ENCODE data around the gene GDF11.

Gene GDF11

DNA sequence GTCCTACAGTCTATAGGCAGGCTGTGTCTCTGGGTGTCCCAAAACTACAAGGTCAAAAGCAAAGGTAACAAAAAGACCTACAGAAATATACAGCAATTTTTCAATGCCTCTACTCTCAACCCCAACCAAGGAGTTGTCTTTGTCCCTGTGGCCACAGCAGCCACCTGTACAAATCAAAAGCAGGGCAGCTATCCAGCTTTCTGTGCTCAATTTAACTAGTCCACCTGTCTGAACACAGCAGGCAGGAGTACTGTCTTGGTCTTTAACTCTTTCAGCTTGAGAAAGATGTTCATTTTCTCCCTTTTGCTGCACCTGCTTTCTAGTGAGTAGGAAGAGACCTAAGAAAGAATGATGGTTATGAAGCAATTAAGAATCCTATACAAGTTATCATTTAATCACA is 19.7 kb downstream of the GDF11 start:
- DNase-seq = no peak
- in situ Hi-C loops (cut with MboI; ENCODE audit: low pct_unique_long_range_greater_than_20kb, low sequenced_read_pairs) = no loop called here

GRCh38 chr12:55765736-55766290 is 22.9 kb downstream of the GDF11 start:
- in situ Hi-C loops (cut with MboI; ENCODE audit: low pct_unique_long_range_greater_than_20kb, low sequenced_read_pairs) = no loop called here

GRCh38 chr12:55767156-55767555 is 24.2 kb downstream of the GDF11 start:
- no peak for DNase-seq
- in situ Hi-C loops (cut with MboI; ENCODE audit: low pct_unique_long_range_greater_than_20kb, low sequenced_read_pairs) = no loop called here

More at GRCh38 chr12:55765736-55766290, 22.9 kb downstream of the GDF11 start:
- no peak for DNase-seq

DNA sequence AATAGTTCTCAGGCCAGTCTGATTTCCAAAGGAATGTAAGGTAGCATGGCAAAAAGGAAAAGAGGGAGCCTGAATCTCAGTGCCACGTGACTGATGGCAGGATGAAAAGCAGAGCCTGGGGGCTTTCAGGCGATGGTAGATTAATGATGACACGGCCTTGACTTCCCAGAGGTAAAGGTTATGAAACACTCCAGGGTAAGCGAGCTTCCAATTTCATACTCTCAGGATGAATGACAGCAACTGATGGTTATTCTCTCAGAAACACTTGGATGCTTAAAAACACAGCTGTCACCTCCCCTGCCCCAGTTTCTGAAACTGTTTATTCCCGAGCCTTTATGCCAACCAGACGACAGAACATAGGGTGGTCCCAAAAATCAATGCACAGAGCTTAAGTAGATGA is 28.8 kb downstream of the GDF11 start:
- in situ Hi-C loops (cut with MboI; ENCODE audit: low pct_unique_long_range_greater_than_20kb, low sequenced_read_pairs) = no loop called here
- no peak for DNase-seq

- in situ Hi-C loops (cut with MboI; ENCODE audit: low pct_unique_long_range_greater_than_20kb, low sequenced_read_pairs) = no loop called here
- DNase-seq = no peak
Observed at GRCh38 chr12:55777856-55778255, 34.9 kb downstream of the GDF11 start.

GRCh38 chr12:55780685-55781084 is 37.8 kb downstream of the GDF11 start:
- in situ Hi-C loops (cut with MboI; ENCODE audit: low pct_unique_long_range_greater_than_20kb, low sequenced_read_pairs) = no loop called here
- DNase-seq = no peak

- in situ Hi-C loops (cut with MboI; ENCODE audit: low pct_unique_long_range_greater_than_20kb, low sequenced_read_pairs) = no loop called here
Observed at GRCh38 chr12:55788546-55788945, 45.6 kb downstream of the GDF11 start.

GRCh38 chr12:55789171-55789570 is 46.2 kb downstream of the GDF11 start:
- in situ Hi-C loops (cut with MboI; ENCODE audit: low pct_unique_long_range_greater_than_20kb, low sequenced_read_pairs) = no loop called here
- DNase-seq = no peak

More at GRCh38 chr12:55788546-55788945, 45.6 kb downstream of the GDF11 start:
- no peak for DNase-seq

GRCh38 chr12:55789893-55790292 is 47.0 kb downstream of the GDF11 start:
- in situ Hi-C loops (cut with MboI; ENCODE audit: low pct_unique_long_range_greater_than_20kb, low sequenced_read_pairs) = no loop called here
- no peak for DNase-seq

DNA sequence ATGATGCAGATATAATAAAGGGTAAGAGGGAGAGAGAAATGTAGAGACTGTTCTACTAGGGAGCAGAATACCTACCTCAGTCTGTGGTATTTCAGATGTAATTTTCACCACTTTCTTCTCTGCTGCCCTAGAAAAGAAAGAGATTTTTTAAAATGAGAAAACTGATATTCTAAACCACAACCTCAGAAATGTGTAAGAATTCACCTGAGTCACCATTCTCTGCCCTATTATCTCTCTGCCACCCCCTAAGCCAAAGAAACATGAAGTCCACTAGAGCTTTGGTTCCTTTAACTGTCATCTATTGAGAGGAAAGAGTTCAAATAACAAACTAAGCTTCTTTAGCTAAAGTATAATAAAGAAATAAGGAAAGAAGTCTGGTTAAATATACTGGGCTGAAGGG is 53.0 kb downstream of the GDF11 start:
- no peak for DNase-seq
- in situ Hi-C loops (cut with MboI; ENCODE audit: low pct_unique_long_range_greater_than_20kb, low sequenced_read_pairs) = no loop called here

- peak; percentile 60 for DNase-seq
- in situ Hi-C loops (cut with MboI; ENCODE audit: low pct_unique_long_range_greater_than_20kb, low sequenced_read_pairs) = no loop called here
Observed at GRCh38 chr12:55797068-55797467, 54.1 kb downstream of the GDF11 start.

DNA sequence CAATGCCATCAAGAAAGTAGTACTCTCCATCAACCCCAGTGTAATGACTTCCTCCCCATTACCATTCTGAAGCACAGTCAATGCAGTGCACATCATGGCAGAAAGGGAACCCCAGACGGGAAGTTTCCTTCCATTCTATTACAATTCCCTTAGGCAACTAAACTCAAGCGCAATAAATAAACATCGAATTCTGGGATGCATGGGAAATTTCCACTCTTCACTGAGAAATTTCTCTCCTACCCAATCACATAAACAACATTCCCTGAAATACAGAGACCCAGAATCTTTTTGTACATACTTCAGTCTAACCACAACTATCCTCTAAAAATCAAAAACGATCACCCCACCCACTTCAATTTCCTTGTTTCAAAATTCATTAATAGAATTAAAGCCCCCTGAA is 54.6 kb downstream of the GDF11 start:
- in situ Hi-C loops (cut with MboI; ENCODE audit: low pct_unique_long_range_greater_than_20kb, low sequenced_read_pairs) = no loop called here
- DNase-seq = no peak
